Sigmoid colon (tissue), 4 donors: ENCODE results near the gene TOGARAM2.

Experiments
- EP300 ChIP-seq, 4 donors: sonication (generic); formaldehyde crosslinking; IDR thresholded peaks; one replicate each; pipeline ENCODE4 v1.6.1; 2017; ENCODE audit warnings: antibody characterized with exemption in 4 of 4
- POLR2A ChIP-seq, 2 donors: fragments of 450-650 bp; IDR thresholded peaks; one replicate each; pipeline ENCODE4 v1.6.1; 2016; ENCODE audit warnings: antibody characterized with exemption in 2 of 2, mild to moderate bottlenecking in 2 of 2, moderate library complexity in 2 of 2
- TF ChIP-seq, protein P1 (sequence below), 4 experiments: fragments of 450-650 bp in 3 of 4; fragments of 200-600 bp in 1 of 4; IDR thresholded peaks; one replicate each; pipeline ENCODE4 v1.5.1; 2016 to 2019; ENCODE audit warnings: antibody characterized with exemption in 4 of 4, mild to moderate bottlenecking in 3 of 4, moderate library complexity in 2 of 4

DNA sequence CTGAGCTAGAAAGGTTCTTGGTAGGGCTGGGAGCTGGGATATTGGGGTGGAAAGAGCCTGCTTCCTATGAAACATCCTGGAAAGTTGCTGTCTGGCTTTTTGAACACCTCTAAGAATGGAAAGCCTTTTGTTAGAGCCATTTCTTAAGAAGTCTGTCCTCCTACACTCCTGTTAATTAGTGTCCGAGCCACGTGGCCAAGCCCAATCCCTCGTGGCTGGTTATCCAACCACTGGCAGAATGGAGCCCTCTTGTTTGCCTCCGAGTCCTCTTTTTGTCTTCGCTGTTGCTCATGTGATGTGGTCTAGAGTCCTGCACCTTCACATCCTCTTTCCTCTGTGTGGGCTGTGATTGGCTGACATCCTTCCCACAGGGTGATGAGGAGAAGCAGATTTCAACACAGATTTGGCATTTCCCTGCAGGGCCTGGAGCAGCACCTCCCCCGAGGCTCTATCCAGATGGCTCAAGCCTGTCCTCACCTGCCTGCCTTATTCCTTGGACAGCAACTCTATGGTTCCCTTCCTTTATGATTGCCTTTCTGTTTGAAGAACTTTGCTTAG is 8.2 kb upstream of the TOGARAM2 start:
- TF ChIP-seq POLR2A (IDR thresholded peaks at IDR 0.05) = no peak
- TF ChIP-seq, protein P1, sequence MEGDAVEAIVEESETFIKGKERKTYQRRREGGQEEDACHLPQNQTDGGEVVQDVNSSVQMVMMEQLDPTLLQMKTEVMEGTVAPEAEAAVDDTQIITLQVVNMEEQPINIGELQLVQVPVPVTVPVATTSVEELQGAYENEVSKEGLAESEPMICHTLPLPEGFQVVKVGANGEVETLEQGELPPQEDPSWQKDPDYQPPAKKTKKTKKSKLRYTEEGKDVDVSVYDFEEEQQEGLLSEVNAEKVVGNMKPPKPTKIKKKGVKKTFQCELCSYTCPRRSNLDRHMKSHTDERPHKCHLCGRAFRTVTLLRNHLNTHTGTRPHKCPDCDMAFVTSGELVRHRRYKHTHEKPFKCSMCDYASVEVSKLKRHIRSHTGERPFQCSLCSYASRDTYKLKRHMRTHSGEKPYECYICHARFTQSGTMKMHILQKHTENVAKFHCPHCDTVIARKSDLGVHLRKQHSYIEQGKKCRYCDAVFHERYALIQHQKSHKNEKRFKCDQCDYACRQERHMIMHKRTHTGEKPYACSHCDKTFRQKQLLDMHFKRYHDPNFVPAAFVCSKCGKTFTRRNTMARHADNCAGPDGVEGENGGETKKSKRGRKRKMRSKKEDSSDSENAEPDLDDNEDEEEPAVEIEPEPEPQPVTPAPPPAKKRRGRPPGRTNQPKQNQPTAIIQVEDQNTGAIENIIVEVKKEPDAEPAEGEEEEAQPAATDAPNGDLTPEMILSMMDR (IDR thresholded peaks at IDR 0.05) = no peak
- no peak for TF ChIP-seq EP300 (IDR thresholded peaks at IDR 0.05)
